ENCODE results near the gene SAMD4B. TPM values are rescaled to one million over a fixed set of nuclear protein-coding genes. Genes with fewer than 3 reads are reported as not detected.

Gene SAMD4B
- total RNA-seq, 1 experiment from 2014 or later = 135 TPM

DNA sequence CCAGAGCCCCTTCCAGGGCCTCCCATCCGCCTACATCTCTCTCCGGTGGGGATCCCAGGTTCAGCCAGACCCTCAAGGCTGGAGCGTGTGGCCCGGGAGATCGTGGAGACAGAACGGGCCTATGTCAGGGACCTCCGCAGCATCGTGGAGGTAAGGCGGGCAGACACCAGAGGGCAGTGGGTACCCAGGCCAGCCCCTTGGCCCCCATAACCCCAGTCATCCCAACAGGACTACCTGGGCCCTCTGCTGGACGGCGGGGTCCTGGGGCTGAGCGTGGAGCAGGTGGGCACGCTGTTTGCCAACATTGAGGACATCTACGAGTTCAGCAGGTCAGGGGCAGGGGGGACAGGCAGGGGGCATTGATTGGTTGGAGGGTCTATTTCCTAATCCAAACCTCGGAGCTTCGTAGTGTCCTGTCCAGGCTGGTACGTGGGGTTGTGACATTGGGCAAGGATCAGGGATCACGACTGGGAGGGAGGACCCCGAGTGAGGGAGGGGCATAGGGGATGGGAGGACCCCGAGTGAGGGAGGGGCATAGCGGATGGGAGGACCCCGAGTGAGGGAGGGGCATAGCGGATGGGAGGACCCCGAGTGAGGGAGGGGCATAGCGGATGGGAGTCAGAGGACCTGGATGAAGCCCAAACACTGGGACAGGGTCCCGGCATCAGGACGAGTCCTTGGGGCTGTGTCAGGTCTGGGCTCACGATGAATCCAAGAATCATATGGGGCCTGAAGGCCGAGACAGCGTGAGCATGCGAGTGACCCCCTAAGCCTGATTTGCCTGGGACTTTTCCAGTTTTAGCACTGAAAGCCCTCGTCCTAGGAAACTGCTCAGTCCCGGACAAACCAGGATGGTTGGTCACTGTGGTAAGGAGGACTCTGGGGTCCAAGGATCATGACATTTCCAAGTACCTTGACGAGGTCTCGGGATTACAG, 73.2 kb downstream of the SAMD4B start:
- peak; percentile 74 for DNase-seq

More for the DNA sequence above, 73.2 kb downstream of the SAMD4B start:
- no peak overlapping the region; the same call in 1 of the 2 replicates for H3K14ac ChIP-seq (ENCODE audit: insufficient read depth, low read length)
- H3K56ac ChIP-seq (ENCODE audit: insufficient read length, low read depth, low read length) = no peak overlapping the region
- TF ChIP-seq, protein P1, sequence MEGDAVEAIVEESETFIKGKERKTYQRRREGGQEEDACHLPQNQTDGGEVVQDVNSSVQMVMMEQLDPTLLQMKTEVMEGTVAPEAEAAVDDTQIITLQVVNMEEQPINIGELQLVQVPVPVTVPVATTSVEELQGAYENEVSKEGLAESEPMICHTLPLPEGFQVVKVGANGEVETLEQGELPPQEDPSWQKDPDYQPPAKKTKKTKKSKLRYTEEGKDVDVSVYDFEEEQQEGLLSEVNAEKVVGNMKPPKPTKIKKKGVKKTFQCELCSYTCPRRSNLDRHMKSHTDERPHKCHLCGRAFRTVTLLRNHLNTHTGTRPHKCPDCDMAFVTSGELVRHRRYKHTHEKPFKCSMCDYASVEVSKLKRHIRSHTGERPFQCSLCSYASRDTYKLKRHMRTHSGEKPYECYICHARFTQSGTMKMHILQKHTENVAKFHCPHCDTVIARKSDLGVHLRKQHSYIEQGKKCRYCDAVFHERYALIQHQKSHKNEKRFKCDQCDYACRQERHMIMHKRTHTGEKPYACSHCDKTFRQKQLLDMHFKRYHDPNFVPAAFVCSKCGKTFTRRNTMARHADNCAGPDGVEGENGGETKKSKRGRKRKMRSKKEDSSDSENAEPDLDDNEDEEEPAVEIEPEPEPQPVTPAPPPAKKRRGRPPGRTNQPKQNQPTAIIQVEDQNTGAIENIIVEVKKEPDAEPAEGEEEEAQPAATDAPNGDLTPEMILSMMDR (conservative IDR thresholded peaks at IDR 0.05) = peak; percentile 44
- peaks cover 6% of the 10 kb centered on the region; the same call in 1 of the 2 replicates for H3K79me2 ChIP-seq (ENCODE audit: insufficient read depth, low read length)
- peaks cover 17 to 59% (median 39%) of the 10 kb centered on the region in 3 experiments for H3K36me3 Mint-ChIP-seq (ENCODE audit: insufficient read depth in 1 of 3, low read depth in 3 of 3)
- H3K18ac ChIP-seq (ENCODE audit: insufficient read length, low read depth, low read length) = no peak overlapping the region
- peak overlapping the region; percentile 89 for H3K4me2 ChIP-seq (ENCODE audit: insufficient read depth, insufficient read length, low read length)
- H3K27me3 Mint-ChIP-seq (ENCODE audit: low read depth) = peaks cover 1% of the 10 kb centered on the region; the same call in 1 of the 2 replicates
- no peaks in the 10 kb centered on the region; a peak in 1 of 5 replicates for H3K9me3 Mint-ChIP-seq
- no peak overlapping the region for H3T11ph ChIP-seq (ENCODE audit: low read length)
- peaks cover 4% of the 10 kb centered on the region; the same call in 1 of the 2 replicates for H3K4me1 ChIP-seq (ENCODE audit: insufficient read depth, low read length)
- no peak overlapping the region for H2BK12ac ChIP-seq (ENCODE audit: insufficient read length, low read depth, low read length)
- H2BK5ac ChIP-seq (ENCODE audit: insufficient read length, low read length) = no peak overlapping the region
- no peak overlapping the region for H2AK5ac ChIP-seq (ENCODE audit: insufficient read length, low read length)
- H2BK20ac ChIP-seq (ENCODE audit: low read depth, low read length, poor library complexity, severe bottlenecking) = no peak overlapping the region
- H4K5ac ChIP-seq (ENCODE audit: insufficient read length, low read depth, low read length) = no peak overlapping the region
- no CpG with 5 or more reads among the region's 35 CpGs for WGBS (ENCODE audit: extremely low coverage, insufficient read length, low lambda C conversion rate)
- H3K9ac ChIP-seq (ENCODE audit: extremely low read depth, insufficient read length, low read length) = no peak overlapping the region
- H3K79me1 ChIP-seq (ENCODE audit: insufficient read depth, low read depth, low read length, poor library complexity, severe bottlenecking) = peaks cover 6% of the 10 kb centered on the region
- peaks cover 7% of the 10 kb centered on the region for H3K23me2 ChIP-seq (ENCODE audit: insufficient read length, low read depth, low read length, poor library complexity, severe bottlenecking)
- peaks cover 26 to 34% of the 10 kb centered on the region in 2 experiments for H3K4me1 Mint-ChIP-seq
- no peaks in the 10 kb centered on the region for H3K27me3 ChIP-seq (ENCODE audit: insufficient read depth, low read length)
- no peak overlapping the region for H4K91ac ChIP-seq (ENCODE audit: insufficient read length, low read depth, low read length)
- no peak overlapping the region for H2AFZ ChIP-seq (ENCODE audit: low read length)
- H3K9me3 ChIP-seq (ENCODE audit: control insufficient read depth, low read depth, low read length) = no peaks in the 10 kb centered on the region
- no peak overlapping the region for H4K8ac ChIP-seq (replicated peaks; ENCODE audit: insufficient read length, low read depth, low read length)
- H2BK15ac ChIP-seq (ENCODE audit: low read depth, low read length) = no peak overlapping the region
- peak overlapping the region in 2 of 3 experiments; percentile 61 to 88; a peak in 3 of 7 replicates for H3K27ac Mint-ChIP-seq
- peaks cover 2% of the 10 kb centered on the region for H4K20me1 ChIP-seq (ENCODE audit: control insufficient read depth, insufficient read depth, insufficient read length)
- no peak overlapping the region for H3K4ac ChIP-seq (ENCODE audit: low read depth, low read length)
- no peak overlapping the region for H3K23ac ChIP-seq (ENCODE audit: insufficient read length, low read depth, low read length)
- no peak overlapping the region for H2BK120ac ChIP-seq (ENCODE audit: low read depth, low read length, poor library complexity, severe bottlenecking)
- H3K27ac ChIP-seq (ENCODE audit: insufficient read length, low read depth, low read length) = no peak overlapping the region
- peak overlapping the region; percentile 74 to 96 for H3K4me3 Mint-ChIP-seq
